ENCODE results near the gene ERGIC3.
"Not testable (repeated sequence)": the region's sequence is repeated elsewhere in the genome, so short reads cannot be mapped to it uniquely, and the experiment has no call there.

ERGIC3 gene

DNA sequence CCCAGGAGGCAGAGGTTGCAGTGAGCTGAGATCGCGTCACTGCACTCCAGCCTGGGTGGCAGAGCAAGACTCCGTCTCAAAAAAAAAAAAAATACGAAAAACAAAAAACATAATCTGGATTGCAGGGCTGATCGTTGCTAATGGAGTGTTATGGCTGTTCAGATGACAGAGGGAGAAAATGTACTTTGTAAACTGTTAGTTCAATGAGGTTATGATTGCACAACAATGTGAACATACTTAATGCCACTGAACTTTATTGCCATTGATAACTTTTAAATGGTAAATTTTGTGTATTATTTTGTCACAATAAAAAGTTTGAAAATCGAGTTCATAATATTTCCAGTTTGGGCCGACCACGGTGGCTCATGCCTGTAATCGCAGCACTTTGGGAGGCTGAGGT, 22.9 kb upstream of the ERGIC3 start:
- DNase-seq = no peak

DNA sequence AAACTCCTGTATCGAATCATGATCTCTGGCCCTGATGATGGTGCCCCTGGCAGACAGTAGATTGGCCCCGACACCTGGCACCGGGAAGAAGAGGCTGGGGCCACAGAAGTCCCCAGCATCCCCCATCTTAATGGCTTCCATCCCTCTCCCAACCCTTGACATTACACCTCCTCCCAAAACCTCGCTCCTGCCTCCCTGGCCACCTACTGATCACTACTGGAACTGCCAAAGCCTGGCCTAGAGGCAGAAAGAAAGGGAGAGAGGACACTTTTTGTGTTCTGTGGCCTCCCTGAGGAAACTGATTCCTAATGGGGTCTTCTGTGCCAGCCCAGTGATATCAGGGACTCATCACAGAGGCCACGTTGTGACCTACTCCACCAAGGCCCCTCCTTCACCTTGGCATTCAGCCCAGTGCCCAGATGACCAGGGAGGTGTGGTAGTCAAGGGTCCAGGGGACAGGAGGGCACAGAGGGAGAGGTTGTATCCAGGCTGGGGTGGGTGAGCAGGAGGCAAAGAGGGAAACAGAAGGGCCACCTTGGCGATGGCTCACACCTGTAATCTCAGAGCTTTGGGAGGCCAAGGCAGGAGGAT, 18.5 kb upstream of the ERGIC3 start:
- DNase-seq = no peak

GRCh38 chr20:35525639-35526038, 16.2 kb upstream of the ERGIC3 start:
- no peak for DNase-seq

- no peak for DNase-seq
Observed at GRCh38 chr20:35527122-35527769, 14.6 kb upstream of the ERGIC3 start.

- no peak for DNase-seq
Observed at GRCh38 chr20:35529552-35529951, 12.3 kb upstream of the ERGIC3 start, which contains the start of gene C20orf173. Gene C20orf173 (minus strand): TSS chr20:35529652. CDS start chr20:35529373, 279 bp downstream.

GRCh38 chr20:35539756-35540212, 2.1 kb upstream of the ERGIC3 start:
- DNase-seq = no peak

- no peak for DNase-seq
Observed at GRCh38 chr20:35541118-35541782, 628 bp upstream of the ERGIC3 start.

DNA sequence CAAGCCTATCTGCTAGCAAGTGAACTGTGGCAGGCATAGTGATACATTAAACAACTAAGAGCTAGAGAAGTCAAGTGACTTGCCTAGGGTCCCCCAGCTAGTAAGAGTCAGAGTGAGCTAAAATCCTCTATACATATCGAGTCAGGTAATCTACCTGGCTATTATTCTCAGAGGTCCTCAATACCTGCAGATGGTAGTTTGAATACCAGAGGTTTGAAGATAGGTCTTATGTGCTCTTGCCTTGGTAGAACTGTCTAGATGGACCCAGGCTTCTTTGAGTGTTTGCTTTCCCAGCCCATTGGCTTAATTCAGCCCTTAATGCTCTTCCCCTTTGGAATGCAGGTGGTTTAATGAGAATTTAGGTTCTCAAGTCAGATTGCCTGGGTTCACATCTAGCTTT, 1.1 kb downstream of the ERGIC3 start:
- no peak for DNase-seq

DNA sequence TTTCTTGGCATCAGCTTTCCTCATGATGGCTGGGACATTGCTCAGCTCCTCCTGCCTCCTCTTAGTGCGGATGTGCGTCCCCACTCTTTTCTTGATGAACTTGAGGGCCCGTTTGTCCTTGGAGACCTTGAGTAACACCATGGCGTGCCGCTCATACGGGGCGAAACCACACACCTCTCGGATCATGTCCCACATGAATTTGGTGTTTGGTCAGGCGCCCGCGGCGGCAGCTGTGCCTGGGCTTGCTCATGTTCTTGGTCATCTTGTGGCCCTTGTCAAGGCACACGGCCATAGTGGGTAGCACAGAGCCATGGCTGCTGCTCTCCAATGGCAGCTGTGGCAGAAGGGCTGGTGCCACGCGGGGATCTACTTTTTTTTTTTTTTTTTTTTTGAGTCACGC, 2.6 kb downstream of the ERGIC3 start:
- DNase-seq = no peak

GRCh38 chr20:35544941-35545340, 3.1 kb downstream of the ERGIC3 start:
- DNase-seq = peak; percentile 61

GRCh38 chr20:35546127-35546526, 4.2 kb downstream of the ERGIC3 start:
- no peak for DNase-seq

DNA sequence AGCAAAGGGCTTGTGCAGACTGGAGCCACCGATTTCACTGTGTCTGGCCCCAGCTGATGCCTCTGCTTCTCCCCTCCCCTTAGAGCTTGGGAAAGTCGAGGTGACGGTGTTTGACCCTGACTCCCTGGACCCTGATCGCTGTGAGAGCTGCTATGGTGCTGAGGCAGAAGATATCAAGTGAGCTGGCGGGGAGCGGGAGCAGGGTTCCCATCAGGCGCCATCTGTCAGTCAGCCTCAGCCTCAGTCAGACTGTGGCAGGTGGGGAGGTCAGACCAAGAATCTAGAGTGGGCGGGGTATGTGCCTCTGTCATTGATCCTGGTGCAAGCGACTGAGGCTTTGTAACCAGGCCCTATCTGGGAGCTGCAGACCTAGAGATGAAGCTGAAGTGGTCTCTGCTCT, 5.5 kb downstream of the ERGIC3 start:
- DNase-seq = no peak

- peak; percentile 69 for DNase-seq
Observed at GRCh38 chr20:35551503-35551902, 9.6 kb downstream of the ERGIC3 start.

GRCh38 chr20:35552914-35553313, 11.0 kb downstream of the ERGIC3 start:
- no peak for DNase-seq

DNA sequence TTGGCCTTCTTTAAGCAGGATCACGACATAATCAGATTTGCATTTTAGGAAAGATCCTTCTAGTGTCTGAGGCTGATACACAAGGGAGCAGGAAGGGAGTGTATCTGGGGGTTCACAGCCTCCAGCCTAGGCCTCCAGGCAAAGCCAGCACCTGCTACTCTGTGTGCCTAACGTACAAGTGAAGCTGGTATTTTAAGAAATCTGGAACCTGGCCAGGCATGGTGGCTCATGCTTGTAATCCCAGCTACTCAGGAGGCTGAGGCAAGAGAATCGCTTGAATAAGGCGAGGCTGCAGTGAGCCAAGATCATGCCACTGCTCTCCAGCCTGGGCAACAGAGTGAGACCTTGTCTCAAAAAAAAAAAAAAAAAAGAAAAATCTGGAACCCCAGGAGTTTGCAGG, 13.6 kb downstream of the ERGIC3 start:
- DNase-seq = not testable (repeated sequence)

DNA sequence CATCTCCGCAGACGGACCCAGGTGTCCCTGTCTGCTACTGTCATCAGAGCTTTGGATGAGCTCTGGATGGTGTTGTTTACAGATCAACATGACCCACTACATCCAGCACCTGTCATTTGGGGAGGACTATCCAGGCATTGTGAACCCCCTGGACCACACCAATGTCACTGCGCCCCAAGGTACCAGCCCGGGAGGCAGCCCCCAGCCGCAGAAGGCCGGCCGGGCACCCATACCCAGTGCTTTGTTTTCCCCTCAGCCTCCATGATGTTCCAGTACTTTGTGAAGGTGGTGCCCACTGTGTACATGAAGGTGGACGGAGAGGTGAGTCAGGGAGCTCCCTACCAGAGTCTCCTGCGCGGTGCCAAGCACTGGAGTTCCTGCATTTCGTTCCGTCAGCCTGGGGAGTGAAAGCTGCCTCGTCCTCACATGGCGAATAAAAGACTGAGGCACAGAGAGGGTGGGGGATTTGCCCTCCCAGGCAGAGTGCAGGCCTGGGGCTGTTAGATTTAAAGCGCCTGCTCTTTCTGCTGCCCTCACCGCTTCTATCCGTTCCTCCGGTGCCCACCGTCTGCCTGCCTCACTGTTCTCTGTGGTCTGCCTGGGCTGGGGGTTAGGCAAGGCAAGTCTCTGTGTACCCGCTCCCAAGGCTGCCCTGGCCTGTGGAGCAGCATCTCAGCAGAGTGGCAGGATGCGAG, 14.2 kb downstream of the ERGIC3 start:
- no peak for DNase-seq

- DNase-seq = no peak
Observed at GRCh38 chr20:35556871-35557270, 15.0 kb downstream of the ERGIC3 start.

DNA sequence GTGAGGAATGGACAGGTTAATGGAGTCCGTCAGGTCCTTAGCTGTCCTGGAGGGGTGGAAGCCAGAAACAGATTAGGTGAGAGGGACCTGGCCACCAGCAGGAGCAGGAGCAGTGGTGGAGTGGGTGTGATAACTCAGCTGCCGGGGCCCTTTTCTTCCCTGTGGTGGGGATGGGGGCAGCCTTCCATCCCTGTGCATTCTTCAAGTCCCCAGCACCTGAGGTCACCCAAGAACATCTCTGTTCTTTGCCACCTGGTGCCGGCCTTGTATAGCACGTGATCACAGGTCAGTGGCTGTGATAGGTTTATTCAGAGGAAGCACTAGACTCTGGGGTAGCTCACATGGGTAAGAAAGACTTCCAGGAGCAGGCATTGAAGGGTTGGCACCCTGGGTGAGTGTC, 16.6 kb downstream of the ERGIC3 start:
- no peak for DNase-seq

DNA sequence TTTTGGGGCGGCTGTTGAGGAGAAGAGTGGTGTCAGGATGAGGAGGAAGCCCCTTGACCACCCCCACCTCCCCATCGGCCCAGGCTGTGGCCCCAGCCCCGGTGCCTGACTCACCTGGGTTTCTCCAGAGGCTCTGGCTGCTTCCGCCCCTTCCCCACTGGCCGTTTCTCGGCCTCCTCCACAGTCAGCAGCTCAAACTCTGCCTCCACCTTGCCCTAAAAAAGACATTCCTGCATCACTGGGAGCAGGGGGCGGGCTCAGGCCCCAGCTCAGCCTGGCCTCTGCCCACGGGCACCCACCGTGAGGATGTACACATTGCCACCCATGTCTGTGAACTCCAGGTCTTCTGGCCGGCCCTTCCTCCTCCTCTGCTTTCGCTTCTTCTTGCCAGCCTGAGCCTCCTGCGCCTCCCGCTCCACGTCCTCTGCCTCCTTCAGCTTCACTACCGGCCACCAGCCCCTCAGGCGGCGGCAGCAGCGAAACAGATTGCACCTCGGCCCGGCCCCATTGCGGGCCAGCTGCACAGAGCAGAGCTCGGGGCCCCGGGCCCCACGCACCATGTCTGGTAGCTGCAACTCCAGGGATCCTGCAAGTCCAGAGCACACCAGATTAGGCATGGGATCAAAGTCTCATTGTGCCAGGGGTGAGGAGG, 17.3 kb downstream of the ERGIC3 start:
- no peak for DNase-seq

- no peak for DNase-seq
Observed at GRCh38 chr20:35560105-35560511, 18.2 kb downstream of the ERGIC3 start.

- no peak for DNase-seq
Observed at GRCh38 chr20:35560541-35560940, 18.7 kb downstream of the ERGIC3 start.

DNA sequence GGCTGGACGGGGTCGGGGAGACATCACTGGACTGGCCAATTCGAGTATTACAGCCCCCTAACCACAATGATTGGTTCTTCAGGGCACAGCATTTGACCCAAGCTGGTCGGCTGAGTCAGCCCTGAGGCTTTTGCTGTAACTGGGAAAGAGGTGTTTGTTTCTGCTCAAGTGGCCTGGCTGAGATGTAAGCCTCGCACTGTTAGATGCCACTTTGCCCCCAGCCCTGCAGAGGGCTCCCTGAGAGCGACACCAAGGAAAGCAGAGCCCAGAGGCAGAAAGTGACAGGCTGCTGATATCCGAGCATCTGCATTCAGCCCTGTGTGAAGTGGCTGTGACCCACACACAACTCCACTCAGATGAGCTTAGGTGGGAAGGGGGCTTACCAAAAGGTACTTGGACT, 19.4 kb downstream of the ERGIC3 start:
- peak; percentile 52 for DNase-seq

- no peak for DNase-seq
Observed at GRCh38 chr20:35561671-35562070, 19.8 kb downstream of the ERGIC3 start.

Measured in fibroblast of skin of scalp (primary cell).